Ishikawa (cell line): ENCODE measurements around the gene DGKQ.

Experiments used
- CREB1 ChIP-seq: IDR thresholded peaks from 2 replicates; pipeline ENCODE4 v1.6.1; 2012; ENCODE audit warnings: low read depth
- EP300 ChIP-seq: IDR thresholded peaks from 2 replicates; pipeline ENCODE4 v1.6.1; 2012; ENCODE audit warnings: borderline replicate concordance
- RAD21 ChIP-seq: IDR thresholded peaks from 2 replicates; pipeline ENCODE4 v1.6.1; 2012; ENCODE audit warnings: low read depth
- TAF1 ChIP-seq: IDR thresholded peaks from 2 replicates; pipeline ENCODE4 v1.6.1; 2012; ENCODE audit warnings: low read depth, mild to moderate bottlenecking
- YY1 ChIP-seq: IDR thresholded peaks from 2 replicates; pipeline ENCODE4 v1.6.1; 2012; ENCODE audit warnings: low read depth
- ZBTB7A ChIP-seq: IDR thresholded peaks from 2 replicates; pipeline ENCODE4 v1.6.1; 2012; ENCODE audit warnings: low read depth
- TF ChIP-seq, protein P1 (sequence below): IDR thresholded peaks from 2 replicates; pipeline ENCODE4 v1.6.1; 2012; ENCODE audit warnings: low read depth, mild to moderate bottlenecking
- TF ChIP-seq, protein P2 (sequence below): IDR thresholded peaks from 2 replicates; pipeline ENCODE4 v1.6.1; 2012
- TF ChIP-seq, protein P3 (sequence below): IDR thresholded peaks from 2 replicates; pipeline ENCODE4 v1.6.1; 2012

DNA sequence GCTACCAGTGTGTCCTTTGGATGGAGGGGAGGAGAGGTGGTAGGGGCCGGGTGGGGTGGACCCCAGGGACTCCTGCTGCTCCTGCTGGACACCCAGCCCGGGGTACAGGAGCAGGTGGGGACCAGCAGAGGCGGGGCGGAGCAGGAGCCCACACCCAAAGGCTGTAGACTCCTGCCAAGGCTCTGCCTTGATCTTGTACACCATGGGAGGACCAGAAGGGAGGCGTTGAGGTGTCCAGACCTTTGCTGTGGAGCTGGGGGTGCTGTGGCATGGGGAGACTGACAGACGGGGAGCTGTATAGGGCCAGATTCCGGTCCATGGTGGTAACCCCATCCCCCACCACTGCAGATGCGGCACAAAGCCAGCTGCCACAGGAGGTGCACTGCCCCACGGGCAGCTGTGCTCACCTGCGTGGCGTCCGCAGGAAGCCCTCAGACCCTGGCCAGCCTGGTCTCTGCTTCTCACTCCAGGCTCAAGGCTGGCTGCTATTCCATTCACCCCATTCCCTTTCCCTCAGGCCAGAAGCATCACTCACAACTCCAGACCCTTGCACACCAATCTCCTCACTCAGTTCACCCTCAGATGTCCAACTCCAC lies 24.8 kb upstream of the DGKQ start:
- TF ChIP-seq EP300 (no peak), YY1 (no peak), CREB1 (no peak), RAD21 (no peak), ZBTB7A (no peak), TAF1 (no peak)
- TF ChIP-seq, protein P1, sequence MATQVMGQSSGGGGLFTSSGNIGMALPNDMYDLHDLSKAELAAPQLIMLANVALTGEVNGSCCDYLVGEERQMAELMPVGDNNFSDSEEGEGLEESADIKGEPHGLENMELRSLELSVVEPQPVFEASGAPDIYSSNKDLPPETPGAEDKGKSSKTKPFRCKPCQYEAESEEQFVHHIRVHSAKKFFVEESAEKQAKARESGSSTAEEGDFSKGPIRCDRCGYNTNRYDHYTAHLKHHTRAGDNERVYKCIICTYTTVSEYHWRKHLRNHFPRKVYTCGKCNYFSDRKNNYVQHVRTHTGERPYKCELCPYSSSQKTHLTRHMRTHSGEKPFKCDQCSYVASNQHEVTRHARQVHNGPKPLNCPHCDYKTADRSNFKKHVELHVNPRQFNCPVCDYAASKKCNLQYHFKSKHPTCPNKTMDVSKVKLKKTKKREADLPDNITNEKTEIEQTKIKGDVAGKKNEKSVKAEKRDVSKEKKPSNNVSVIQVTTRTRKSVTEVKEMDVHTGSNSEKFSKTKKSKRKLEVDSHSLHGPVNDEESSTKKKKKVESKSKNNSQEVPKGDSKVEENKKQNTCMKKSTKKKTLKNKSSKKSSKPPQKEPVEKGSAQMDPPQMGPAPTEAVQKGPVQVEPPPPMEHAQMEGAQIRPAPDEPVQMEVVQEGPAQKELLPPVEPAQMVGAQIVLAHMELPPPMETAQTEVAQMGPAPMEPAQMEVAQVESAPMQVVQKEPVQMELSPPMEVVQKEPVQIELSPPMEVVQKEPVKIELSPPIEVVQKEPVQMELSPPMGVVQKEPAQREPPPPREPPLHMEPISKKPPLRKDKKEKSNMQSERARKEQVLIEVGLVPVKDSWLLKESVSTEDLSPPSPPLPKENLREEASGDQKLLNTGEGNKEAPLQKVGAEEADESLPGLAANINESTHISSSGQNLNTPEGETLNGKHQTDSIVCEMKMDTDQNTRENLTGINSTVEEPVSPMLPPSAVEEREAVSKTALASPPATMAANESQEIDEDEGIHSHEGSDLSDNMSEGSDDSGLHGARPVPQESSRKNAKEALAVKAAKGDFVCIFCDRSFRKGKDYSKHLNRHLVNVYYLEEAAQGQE = no peak
- TF ChIP-seq, protein P2, sequence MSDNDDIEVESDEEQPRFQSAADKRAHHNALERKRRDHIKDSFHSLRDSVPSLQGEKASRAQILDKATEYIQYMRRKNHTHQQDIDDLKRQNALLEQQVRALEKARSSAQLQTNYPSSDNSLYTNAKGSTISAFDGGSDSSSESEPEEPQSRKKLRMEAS = no peak
- TF ChIP-seq, protein P3, sequence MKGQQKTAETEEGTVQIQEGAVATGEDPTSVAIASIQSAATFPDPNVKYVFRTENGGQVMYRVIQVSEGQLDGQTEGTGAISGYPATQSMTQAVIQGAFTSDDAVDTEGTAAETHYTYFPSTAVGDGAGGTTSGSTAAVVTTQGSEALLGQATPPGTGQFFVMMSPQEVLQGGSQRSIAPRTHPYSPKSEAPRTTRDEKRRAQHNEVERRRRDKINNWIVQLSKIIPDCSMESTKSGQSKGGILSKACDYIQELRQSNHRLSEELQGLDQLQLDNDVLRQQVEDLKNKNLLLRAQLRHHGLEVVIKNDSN = no peak
